Mammary epithelial cell (primary cell): ENCODE results near the gene RPTOR.

Experiments used
- CTCF ChIP-seq, 2 donors: IDR thresholded peaks in 1 of 2; conservative IDR thresholded peaks in 1 of 2; 2 replicates each; pipeline ENCODE4 v1.5.1; 2011 to 2012; ENCODE audit warnings: inconsistent platforms in 2 of 2, low read length in 2 of 2, mild to moderate bottlenecking in 2 of 2, control low read depth in 1 of 2, low read depth in 1 of 2; ENCODE audit not compliant: insufficient read depth in 1 of 2; ENCODE audit errors: extremely low read depth in 1 of 2
- EZH2 ChIP-seq: IDR thresholded peaks from 2 replicates; pipeline ENCODE4 v1.6.1; 2012; ENCODE audit warnings: low read length, inconsistent platforms, borderline replicate concordance

- no peak for TF ChIP-seq CTCF (conservative IDR thresholded peaks at IDR 0.05 in 1 of 2, IDR thresholded peaks at IDR 0.05 in 1 of 2; ENCODE audit: extremely low read depth in 1 of 2, insufficient read depth in 1 of 2, low read depth in 1 of 2, low read length in 2 of 2)
- TF ChIP-seq EZH2: no peak
Observed at GRCh38 chr17:80904036-80904753, 359.6 kb downstream of the RPTOR start.
